BLaER1 (cell line): ENCODE data around the gene LMO7.

Source experiments
- H3K27ac ChIP-seq: shearing (Covaris generic); formaldehyde crosslinking; 2 replicates; pipeline ENCODE4 v1.8.1; 2022
- H3K27me3 ChIP-seq: shearing (Covaris generic); formaldehyde crosslinking; 2 replicates; pipeline ENCODE4 v1.8.1; 2022
- H3K36me3 ChIP-seq: shearing (Covaris generic); formaldehyde crosslinking; 2 replicates; pipeline ENCODE4 v1.8.1; 2022
- H3K4me1 ChIP-seq: shearing (Covaris generic); formaldehyde crosslinking; 2 replicates; pipeline ENCODE4 v1.8.1; 2022
- H3K4me2 ChIP-seq: shearing (Covaris generic); formaldehyde crosslinking; 2 replicates; pipeline ENCODE4 v1.8.1; 2022
- H3K4me3 ChIP-seq: shearing (Covaris generic); formaldehyde crosslinking; 2 replicates; pipeline ENCODE4 v1.8.1; 2022
- H3K9ac ChIP-seq: shearing (Covaris generic); formaldehyde crosslinking; 2 replicates; pipeline ENCODE4 v1.8.1; 2022
- H3K9me3 ChIP-seq: shearing (Covaris generic); formaldehyde crosslinking; 2 replicates; pipeline ENCODE4 v1.8.1; 2022
- H4K20me1 ChIP-seq: shearing (Covaris generic); formaldehyde crosslinking; 2 replicates; pipeline ENCODE4 v1.8.1; 2022
- Cebpa-rat ChIP-seq: shearing (Covaris generic); IDR thresholded peaks from 2 replicates; pipeline ENCODE4 v1.8.1; 2022

LMO7 gene

DNA sequence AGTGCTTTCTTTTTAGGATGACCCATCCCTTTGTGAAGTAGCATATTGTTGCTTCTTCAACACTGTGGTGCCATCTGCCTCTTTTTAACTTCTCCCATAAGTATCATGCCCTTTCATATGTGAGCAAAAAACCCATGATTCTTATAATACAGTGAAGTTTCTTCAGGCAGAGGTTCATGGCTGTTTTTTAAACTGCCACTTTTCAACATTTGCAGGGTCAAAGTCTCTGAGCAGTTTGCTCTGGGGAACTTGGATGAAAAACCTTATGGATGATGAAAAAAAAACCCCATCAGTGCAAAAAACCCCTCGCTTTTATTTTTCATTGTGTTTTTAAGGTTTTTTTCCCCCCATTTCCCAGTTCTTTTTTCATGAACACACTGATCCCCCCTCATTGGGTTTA lies 158.5 kb downstream of the LMO7 start:
- Histone ChIP-seq H3K27ac (no peak overlapping the region), H3K27me3 (no peaks in the 10 kb centered on the region), H3K9me3 (no peaks in the 10 kb centered on the region), H3K9ac (no peak overlapping the region), H3K4me1 (no peaks in the 10 kb centered on the region), H3K36me3 (no peaks in the 10 kb centered on the region), H4K20me1 (no peaks in the 10 kb centered on the region), H3K4me2 (no peak overlapping the region), H3K4me3 (no peak overlapping the region)
- TF ChIP-seq Cebpa-rat = no peak

DNA sequence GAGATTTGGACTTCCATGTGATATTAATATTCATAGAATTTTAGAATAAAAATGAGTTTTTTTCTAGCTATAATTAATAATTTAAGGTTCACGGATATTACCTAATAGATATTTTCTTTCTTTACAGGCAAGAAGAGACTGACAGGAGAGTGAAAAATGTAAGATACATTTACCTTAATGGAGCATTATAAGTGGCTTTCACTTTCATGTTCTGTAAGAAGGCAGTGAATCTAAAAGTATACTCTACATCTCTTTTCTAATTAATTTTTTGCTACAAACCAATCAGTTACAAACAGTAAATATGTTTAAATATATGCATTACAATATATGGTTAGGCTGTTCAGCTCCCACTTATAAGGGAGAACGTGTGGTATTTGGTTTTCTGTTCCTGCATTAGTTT lies 159.1 kb downstream of the LMO7 start:
- Histone ChIP-seq H3K4me1 (no peaks in the 10 kb centered on the region), H3K4me2 (no peak overlapping the region), H3K4me3 (no peak overlapping the region), H3K9me3 (no peaks in the 10 kb centered on the region), H3K27me3 (no peaks in the 10 kb centered on the region), H3K36me3 (no peaks in the 10 kb centered on the region), H4K20me1 (no peaks in the 10 kb centered on the region), H3K27ac (no peak overlapping the region), H3K9ac (no peak overlapping the region)
- TF ChIP-seq Cebpa-rat = no peak

- H3K36me3 ChIP-seq = no peaks in the 10 kb centered on the region
- H3K4me3 ChIP-seq = no peak overlapping the region
- TF ChIP-seq Cebpa-rat = no peak
- H3K4me2 ChIP-seq = no peak overlapping the region
- no peak overlapping the region for H3K9ac ChIP-seq
- no peaks in the 10 kb centered on the region for H4K20me1 ChIP-seq
- H3K9me3 ChIP-seq = no peaks in the 10 kb centered on the region
- no peak overlapping the region for H3K27ac ChIP-seq
- H3K27me3 ChIP-seq = no peaks in the 10 kb centered on the region
- H3K4me1 ChIP-seq = no peaks in the 10 kb centered on the region
Measured at GRCh38 chr13:75796825-75797224, 160.7 kb downstream of the LMO7 start.

DNA sequence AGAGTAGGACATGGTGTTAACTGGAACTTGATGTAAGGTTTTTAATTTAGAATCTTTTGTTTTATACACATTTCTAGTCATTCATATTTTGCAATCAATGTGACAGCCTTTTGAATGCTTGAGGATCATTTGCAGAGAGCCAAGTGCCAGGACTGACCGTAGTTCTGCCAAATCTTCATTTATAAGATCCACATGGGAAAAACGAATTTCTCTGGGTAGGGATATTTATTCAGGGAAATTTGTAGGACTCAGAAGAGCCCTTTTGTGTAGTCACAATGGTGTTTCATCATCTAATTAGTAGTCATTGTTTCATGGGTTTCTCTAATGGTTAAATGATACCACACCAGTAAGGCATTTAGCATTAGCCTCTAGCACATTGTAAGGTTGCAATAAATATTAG lies 161.1 kb downstream of the LMO7 start:
- Histone ChIP-seq H3K9me3 (no peaks in the 10 kb centered on the region), H3K9ac (no peak overlapping the region), H3K4me2 (no peak overlapping the region), H4K20me1 (no peaks in the 10 kb centered on the region), H3K27ac (no peak overlapping the region), H3K4me1 (no peaks in the 10 kb centered on the region), H3K4me3 (no peak overlapping the region), H3K27me3 (no peaks in the 10 kb centered on the region), H3K36me3 (no peaks in the 10 kb centered on the region)
- no peak for TF ChIP-seq Cebpa-rat

GRCh38 chr13:75797719-75798118 lies 161.6 kb downstream of the LMO7 start:
- Histone ChIP-seq H3K27me3 (no peaks in the 10 kb centered on the region), H3K4me1 (no peaks in the 10 kb centered on the region), H3K4me3 (no peak overlapping the region), H3K9ac (no peak overlapping the region), H3K9me3 (no peaks in the 10 kb centered on the region), H3K27ac (no peak overlapping the region), H3K36me3 (no peaks in the 10 kb centered on the region), H3K4me2 (no peak overlapping the region), H4K20me1 (no peaks in the 10 kb centered on the region)
- TF ChIP-seq Cebpa-rat = no peak

DNA sequence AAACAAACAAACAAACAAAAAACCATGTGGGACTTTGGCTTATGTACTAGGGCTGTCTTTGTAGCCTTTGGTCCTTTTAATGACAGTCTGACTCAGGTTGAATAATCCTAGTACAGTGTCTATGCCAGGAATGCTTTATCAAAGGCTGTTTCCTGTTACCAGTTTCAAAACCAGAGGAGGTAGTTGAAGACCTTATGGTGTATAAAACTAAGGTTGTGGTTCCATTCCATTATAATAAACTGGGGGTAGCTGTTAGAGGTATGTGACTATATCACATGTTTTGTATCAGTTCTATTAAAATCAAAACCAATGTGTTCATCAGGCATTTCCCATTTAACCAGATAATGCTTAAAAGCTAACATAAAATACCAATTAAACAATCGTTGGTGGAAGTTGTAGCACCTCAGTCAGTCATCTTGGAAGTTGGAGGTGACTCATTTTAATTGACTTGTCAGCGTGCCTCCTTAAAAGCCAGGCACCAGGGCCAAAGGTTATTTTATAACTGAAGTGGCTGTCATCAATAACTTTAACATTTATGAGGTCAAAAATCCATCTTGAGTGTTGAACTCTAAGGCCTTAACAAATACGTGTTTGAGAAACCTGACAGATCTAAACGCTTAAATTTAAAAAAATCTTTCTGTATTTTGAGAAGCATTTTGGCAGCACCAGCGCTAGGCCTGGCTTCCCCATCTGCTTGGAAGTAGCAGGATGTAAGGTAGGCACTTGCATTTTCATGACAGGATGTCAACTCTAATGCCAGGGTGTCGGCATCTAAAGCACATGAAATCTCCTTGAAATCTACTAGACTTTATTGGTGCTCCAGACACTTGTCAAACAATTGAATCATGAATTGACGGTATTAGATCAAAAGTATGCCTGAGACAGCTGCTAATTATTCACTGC lies 162.5 kb downstream of the LMO7 start:
- no peak overlapping the region for H3K4me2 ChIP-seq
- no peaks in the 10 kb centered on the region for H3K27me3 ChIP-seq
- H3K9me3 ChIP-seq = no peaks in the 10 kb centered on the region
- H3K9ac ChIP-seq = no peak overlapping the region
- no peak overlapping the region for H3K27ac ChIP-seq
- no peaks in the 10 kb centered on the region for H4K20me1 ChIP-seq
- no peaks in the 10 kb centered on the region for H3K36me3 ChIP-seq
- no peak for TF ChIP-seq Cebpa-rat
- H3K4me3 ChIP-seq = no peak overlapping the region
- H3K4me1 ChIP-seq = no peaks in the 10 kb centered on the region

DNA sequence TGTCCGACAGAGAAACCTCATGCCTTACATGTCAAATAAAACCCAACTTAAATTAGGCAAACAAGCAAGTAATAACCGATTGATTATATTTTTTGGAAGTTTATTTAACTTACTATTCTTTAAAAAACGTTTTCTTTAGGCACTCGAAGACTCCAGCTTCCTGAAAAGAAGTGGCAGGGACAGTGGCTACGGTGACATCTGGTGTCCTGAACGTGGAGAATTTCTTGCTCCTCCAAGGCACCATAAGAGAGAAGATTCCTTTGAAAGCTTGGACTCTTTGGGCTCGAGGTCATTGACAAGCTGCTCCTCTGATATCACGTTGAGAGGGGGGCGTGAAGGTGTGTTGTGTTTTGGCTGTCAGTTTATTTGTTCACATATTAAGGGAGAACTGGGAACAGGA lies 164.4 kb downstream of the LMO7 start:
- Histone ChIP-seq H3K4me1 (no peaks in the 10 kb centered on the region), H3K9ac (no peak overlapping the region), H3K27me3 (no peaks in the 10 kb centered on the region), H4K20me1 (no peaks in the 10 kb centered on the region), H3K9me3 (no peaks in the 10 kb centered on the region), H3K27ac (no peak overlapping the region), H3K36me3 (no peaks in the 10 kb centered on the region), H3K4me3 (no peak overlapping the region), H3K4me2 (no peak overlapping the region)
- TF ChIP-seq Cebpa-rat = no peak

GRCh38 chr13:75801388-75801945 lies 165.3 kb downstream of the LMO7 start:
- H3K4me2 ChIP-seq = no peak overlapping the region
- no peak overlapping the region for H3K27ac ChIP-seq
- H3K27me3 ChIP-seq = no peaks in the 10 kb centered on the region
- no peak overlapping the region for H3K9ac ChIP-seq
- H3K4me3 ChIP-seq = no peak overlapping the region
- no peaks in the 10 kb centered on the region for H3K4me1 ChIP-seq
- no peaks in the 10 kb centered on the region; the same call in 1 of the 2 replicates for H3K36me3 ChIP-seq
- H3K9me3 ChIP-seq = no peaks in the 10 kb centered on the region
- no peak for TF ChIP-seq Cebpa-rat
- H4K20me1 ChIP-seq = no peaks in the 10 kb centered on the region

- no peak overlapping the region for H3K4me3 ChIP-seq
- H3K27ac ChIP-seq = no peak overlapping the region
- H4K20me1 ChIP-seq = no peaks in the 10 kb centered on the region
Measured at GRCh38 chr13:75802161-75802560, 166.0 kb downstream of the LMO7 start.

DNA sequence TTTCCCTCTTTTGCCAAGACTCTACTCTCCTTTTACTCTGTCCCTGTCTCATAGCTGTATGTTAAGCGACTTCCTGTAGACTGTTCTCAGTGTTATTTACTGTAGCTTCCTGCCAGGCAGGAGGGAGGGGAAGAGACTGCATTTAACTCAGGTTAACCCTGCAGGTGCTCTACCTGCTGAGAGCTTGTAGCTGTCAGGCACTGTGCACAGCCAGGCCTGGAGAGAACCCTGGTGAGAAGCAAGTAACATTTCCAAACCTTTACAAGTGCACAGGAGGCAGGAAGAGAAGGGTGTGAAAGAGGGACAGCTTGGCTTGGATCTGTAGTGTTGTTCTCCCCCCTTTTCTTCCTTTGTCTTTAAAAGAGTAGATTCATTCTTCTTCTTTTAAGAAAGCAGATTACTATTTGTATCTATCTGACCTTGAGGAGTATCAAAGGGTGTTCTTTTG lies 167.1 kb downstream of the LMO7 start:
- Histone ChIP-seq H3K27ac (no peak overlapping the region), H4K20me1 (no peaks in the 10 kb centered on the region), H3K4me3 (no peak overlapping the region), H3K9me3 (no peaks in the 10 kb centered on the region), H3K4me2 (no peak overlapping the region), H3K27me3 (no peaks in the 10 kb centered on the region), H3K9ac (no peak overlapping the region), H3K4me1 (no peaks in the 10 kb centered on the region), H3K36me3 (no peaks in the 10 kb centered on the region; the same call in 1 of the 2 replicates)
- no peak for TF ChIP-seq Cebpa-rat

More at GRCh38 chr13:75802161-75802560, 166.0 kb downstream of the LMO7 start:
- no peaks in the 10 kb centered on the region; the same call in 1 of the 2 replicates for H3K36me3 ChIP-seq
- no peak overlapping the region for H3K9ac ChIP-seq
- no peaks in the 10 kb centered on the region for H3K27me3 ChIP-seq
- no peak for TF ChIP-seq Cebpa-rat
- H3K9me3 ChIP-seq = no peaks in the 10 kb centered on the region
- H3K4me2 ChIP-seq = no peak overlapping the region
- H3K4me1 ChIP-seq = no peaks in the 10 kb centered on the region
